Nephron (organoid): Measurements from ENCODE around the gene MROH2A.
A peak's percentile ranks its signal among the peaks of the same experiment; 100 is the strongest.

Experiments
- H3K27ac Mint-ChIP-seq, 3 experiments: 2 replicates each; pipeline ENCODE4 v1.8.0; 2020; ENCODE audit warnings: mixed read lengths in 3 of 3, mild to moderate bottlenecking in 2 of 3, moderate library complexity in 1 of 3
- H3K27me3 Mint-ChIP-seq: 2 replicates; pipeline ENCODE4 v1.8.0; 2021; ENCODE audit warnings: low read depth, mild to moderate bottlenecking, moderate library complexity, mixed read lengths
- H3K36me3 Mint-ChIP-seq: 2 replicates; pipeline ENCODE4 v1.8.0; 2020; ENCODE audit warnings: low read depth, mixed read lengths
- H3K4me1 Mint-ChIP-seq: 2 replicates; pipeline ENCODE4 v1.8.0; 2020; ENCODE audit warnings: mixed read lengths
- H3K4me3 Mint-ChIP-seq, 3 experiments: 2 replicates each; pipeline ENCODE4 v1.8.0; 2020; ENCODE audit warnings: mild to moderate bottlenecking in 3 of 3, mixed read lengths in 3 of 3, moderate library complexity in 2 of 3
- H3K9me3 Mint-ChIP-seq: 2 replicates; pipeline ENCODE4 v1.8.0; 2020; ENCODE audit warnings: mixed read lengths
- CTCF ChIP-seq, 3 experiments: fragments of 200-600 bp; sonication (generic); IDR thresholded peaks; one replicate each; pipeline ENCODE4 v1.5.0; 2021; ENCODE audit warnings: antibody characterized with exemption in 3 of 3; ENCODE audit not compliant: unreplicated experiment in 3 of 3

MROH2A gene

GRCh38 chr2:233832869-233833311 lies 54.8 kb downstream of the MROH2A start:
- peak; percentile 24 to 44 (median 30) for TF ChIP-seq CTCF (IDR thresholded peaks at IDR 0.05; ENCODE audit: unreplicated experiment in 3 of 3)
- Mint-ChIP-seq H3K36me3 (peaks cover 30% of the 10 kb centered on the region), H3K4me3 (no peak overlapping the region), H3K9me3 (no peaks in the 10 kb centered on the region), H3K4me1 (peaks cover 17% of the 10 kb centered on the region), H3K27me3 (no peaks in the 10 kb centered on the region), H3K27ac (peak overlapping the region in 1 of 3 experiments; percentile 68)

DNA sequence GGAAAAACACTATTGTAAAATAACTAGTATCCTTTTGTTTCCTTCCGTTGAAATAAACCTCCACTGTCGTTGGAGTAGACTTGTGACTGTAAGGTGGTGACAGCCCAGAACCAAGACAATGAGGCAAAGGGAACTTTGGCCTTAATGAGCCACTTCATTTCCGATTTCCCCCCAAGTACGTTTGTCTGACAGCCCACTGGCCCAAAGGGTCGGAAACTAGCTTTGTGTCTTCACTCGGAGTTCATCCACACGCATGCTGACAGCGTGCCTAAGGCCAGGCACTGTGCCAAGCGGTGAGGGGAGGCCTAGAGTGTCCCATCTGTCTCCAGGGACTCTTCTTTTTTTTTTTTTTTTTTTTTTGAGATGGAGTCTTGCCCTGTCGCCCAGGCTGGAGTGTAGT lies 55.2 kb downstream of the MROH2A start:
- Mint-ChIP-seq H3K4me3 (no peak overlapping the region), H3K9me3 (no peaks in the 10 kb centered on the region), H3K4me1 (peaks cover 21% of the 10 kb centered on the region), H3K36me3 (peaks cover 34% of the 10 kb centered on the region), H3K27me3 (no peaks in the 10 kb centered on the region), H3K27ac (peak overlapping the region in 1 of 3 experiments; percentile 68)
- no peak for TF ChIP-seq CTCF (IDR thresholded peaks at IDR 0.05; ENCODE audit: unreplicated experiment in 3 of 3)

- Mint-ChIP-seq H3K9me3 (no peaks in the 10 kb centered on the region), H3K27ac (no peak overlapping the region), H3K36me3 (peaks cover 52% of the 10 kb centered on the region), H3K27me3 (no peaks in the 10 kb centered on the region), H3K4me3 (no peak overlapping the region), H3K4me1 (peaks cover 22% of the 10 kb centered on the region)
- TF ChIP-seq CTCF (IDR thresholded peaks at IDR 0.05; ENCODE audit: unreplicated experiment in 3 of 3), result no peak
Observed at GRCh38 chr2:233835230-233836186, 57.4 kb downstream of the MROH2A start.

DNA sequence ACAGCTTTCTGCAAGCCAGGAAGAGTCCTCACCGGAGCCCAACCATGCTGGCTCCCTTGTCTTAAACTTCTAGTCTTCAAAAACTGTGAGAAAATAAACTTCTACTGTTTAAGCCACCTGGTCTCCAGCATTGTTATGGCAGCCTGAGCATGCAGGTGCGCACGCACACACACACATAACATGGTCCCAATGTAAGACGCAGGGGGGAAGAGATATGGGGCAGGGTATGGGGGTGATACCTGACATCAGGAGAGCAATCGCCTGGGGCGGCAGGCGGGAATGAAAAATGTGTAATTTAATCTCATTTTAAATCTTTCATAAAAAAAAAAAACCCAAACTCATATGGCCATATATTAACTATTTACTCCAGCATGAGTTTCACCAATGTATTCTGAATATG lies 58.2 kb downstream of the MROH2A start:
- Mint-ChIP-seq H3K27ac (no peak overlapping the region), H3K9me3 (no peaks in the 10 kb centered on the region), H3K36me3 (peaks cover 60% of the 10 kb centered on the region), H3K4me3 (no peak overlapping the region), H3K27me3 (no peaks in the 10 kb centered on the region), H3K4me1 (peaks cover 22% of the 10 kb centered on the region)
- no peak for TF ChIP-seq CTCF (IDR thresholded peaks at IDR 0.05; ENCODE audit: unreplicated experiment in 3 of 3)

- no peak overlapping the region for H3K4me3 Mint-ChIP-seq
- no peaks in the 10 kb centered on the region for H3K9me3 Mint-ChIP-seq
- H3K36me3 Mint-ChIP-seq, result peaks cover 74% of the 10 kb centered on the region
- H3K4me1 Mint-ChIP-seq, result peaks cover 16% of the 10 kb centered on the region
- no peaks in the 10 kb centered on the region for H3K27me3 Mint-ChIP-seq
- no peak overlapping the region for H3K27ac Mint-ChIP-seq
- no peak for TF ChIP-seq CTCF (IDR thresholded peaks at IDR 0.05; ENCODE audit: unreplicated experiment in 3 of 3)
Observed at GRCh38 chr2:233837694-233838229, 59.6 kb downstream of the MROH2A start.
